Measurements from ENCODE around the gene AGPAT3.
"Not testable (repeated sequence)": the region's sequence is repeated elsewhere in the genome, so short reads cannot be mapped to it uniquely, and the experiment has no call there.

AGPAT3 gene

GRCh38 chr21:43834146-43834905 is 30.7 kb upstream of the AGPAT3 start:
- DNase-seq (ENCODE audit: low read depth in 2 of 2): no peak

- DNase-seq (ENCODE audit: low read depth in 2 of 2): no peak
Measured at GRCh38 chr21:43835050-43835449, 30.0 kb upstream of the AGPAT3 start.

GRCh38 chr21:43835861-43836260 is 29.2 kb upstream of the AGPAT3 start:
- DNase-seq (ENCODE audit: low read depth in 2 of 2): no peak

- no peak for DNase-seq (ENCODE audit: low read depth in 2 of 2)
Measured at GRCh38 chr21:43836616-43837015, 28.4 kb upstream of the AGPAT3 start.

GRCh38 chr21:43840259-43840658 is 24.8 kb upstream of the AGPAT3 start:
- no peak for DNase-seq (ENCODE audit: low read depth in 2 of 2)

- no peak for DNase-seq (ENCODE audit: low read depth in 2 of 2)
Measured at GRCh38 chr21:43842742-43843141, 22.3 kb upstream of the AGPAT3 start.

- DNase-seq (ENCODE audit: low read depth in 2 of 2): not testable (repeated sequence)
Measured at GRCh38 chr21:43844906-43845305, 20.1 kb upstream of the AGPAT3 start.

GRCh38 chr21:43845386-43845785 is 19.6 kb upstream of the AGPAT3 start:
- DNase-seq (ENCODE audit: low read depth in 2 of 2): no peak

GRCh38 chr21:43846430-43846829 is 18.6 kb upstream of the AGPAT3 start:
- no peak for DNase-seq (ENCODE audit: low read depth in 2 of 2)

- DNase-seq (ENCODE audit: low read depth in 2 of 2): no peak
Measured at GRCh38 chr21:43847301-43847700, 17.7 kb upstream of the AGPAT3 start.

GRCh38 chr21:43848771-43849170 is 16.3 kb upstream of the AGPAT3 start:
- DNase-seq (ENCODE audit: low read depth in 2 of 2): no peak

GRCh38 chr21:43849532-43850299 is 15.3 kb upstream of the AGPAT3 start:
- no peak for DNase-seq (ENCODE audit: low read depth in 2 of 2)

- no peak for DNase-seq (ENCODE audit: low read depth in 2 of 2)
Measured at GRCh38 chr21:43850728-43851295, 14.2 kb upstream of the AGPAT3 start.

GRCh38 chr21:43851593-43851992 is 13.4 kb upstream of the AGPAT3 start:
- DNase-seq (ENCODE audit: low read depth in 2 of 2): no peak

- DNase-seq (ENCODE audit: low read depth in 2 of 2): no peak
Measured at GRCh38 chr21:43853851-43854772, 10.9 kb upstream of the AGPAT3 start.

- DNase-seq (ENCODE audit: low read depth in 2 of 2): no peak
Measured at GRCh38 chr21:43854773-43855633, 10.0 kb upstream of the AGPAT3 start.

GRCh38 chr21:43855955-43856354 is 9.1 kb upstream of the AGPAT3 start:
- DNase-seq (ENCODE audit: low read depth in 2 of 2): no peak

GRCh38 chr21:43858806-43859648 is 6.0 kb upstream of the AGPAT3 start:
- no peak for DNase-seq (ENCODE audit: low read depth in 2 of 2)

GRCh38 chr21:43859747-43860214 is 5.2 kb upstream of the AGPAT3 start:
- no peak for DNase-seq (ENCODE audit: low read depth in 2 of 2)

GRCh38 chr21:43861706-43862105 is 3.3 kb upstream of the AGPAT3 start:
- DNase-seq (ENCODE audit: low read depth in 2 of 2): no peak

Measured in stimulated activated CD8-positive, alpha-beta memory T cell treated with anti-CD3 and anti-CD28 coated beads, Interleukin-7, amount 100 ng/mL, for 1 hour (primary cell).